Nephron (organoid): ENCODE results near the gene CDC16.
"Not testable (repeated sequence)": the region's sequence is repeated elsewhere in the genome, so short reads cannot be mapped to it uniquely, and the experiment has no call there.

Experiments
- H3K27ac Mint-ChIP-seq, 3 experiments: 2 replicates each; pipeline ENCODE4 v1.8.0; 2020; ENCODE audit warnings: mixed read lengths in 3 of 3, mild to moderate bottlenecking in 2 of 3, moderate library complexity in 1 of 3
- H3K27me3 Mint-ChIP-seq: 2 replicates; pipeline ENCODE4 v1.8.0; 2021; ENCODE audit warnings: low read depth, mild to moderate bottlenecking, moderate library complexity, mixed read lengths
- H3K36me3 Mint-ChIP-seq: 2 replicates; pipeline ENCODE4 v1.8.0; 2020; ENCODE audit warnings: low read depth, mixed read lengths
- H3K4me1 Mint-ChIP-seq: 2 replicates; pipeline ENCODE4 v1.8.0; 2020; ENCODE audit warnings: mixed read lengths
- H3K4me3 Mint-ChIP-seq, 3 experiments: 2 replicates each; pipeline ENCODE4 v1.8.0; 2020; ENCODE audit warnings: mild to moderate bottlenecking in 3 of 3, mixed read lengths in 3 of 3, moderate library complexity in 2 of 3
- H3K9me3 Mint-ChIP-seq: 2 replicates; pipeline ENCODE4 v1.8.0; 2020; ENCODE audit warnings: mixed read lengths
- CTCF ChIP-seq, 3 experiments: fragments of 200-600 bp; sonication (generic); IDR thresholded peaks; one replicate each; pipeline ENCODE4 v1.5.0; 2021; ENCODE audit warnings: antibody characterized with exemption in 3 of 3; ENCODE audit not compliant: unreplicated experiment in 3 of 3

CDC16 gene

GRCh38 chr13:114237415-114238112, 2.9 kb downstream of the CDC16 start:
- peaks cover 4% of the 10 kb centered on the region for H3K27me3 Mint-ChIP-seq
- H3K4me1 Mint-ChIP-seq: peaks cover 20% of the 10 kb centered on the region
- H3K4me3 Mint-ChIP-seq: peak overlapping the region; percentile 64 to 74 (median 71)
- peak overlapping the region in 1 of 3 experiments; percentile 29 for H3K27ac Mint-ChIP-seq
- TF ChIP-seq CTCF (IDR thresholded peaks at IDR 0.05; ENCODE audit: unreplicated experiment in 3 of 3): no peak
- H3K36me3 Mint-ChIP-seq: peaks cover 38% of the 10 kb centered on the region
- no peaks in the 10 kb centered on the region for H3K9me3 Mint-ChIP-seq

DNA sequence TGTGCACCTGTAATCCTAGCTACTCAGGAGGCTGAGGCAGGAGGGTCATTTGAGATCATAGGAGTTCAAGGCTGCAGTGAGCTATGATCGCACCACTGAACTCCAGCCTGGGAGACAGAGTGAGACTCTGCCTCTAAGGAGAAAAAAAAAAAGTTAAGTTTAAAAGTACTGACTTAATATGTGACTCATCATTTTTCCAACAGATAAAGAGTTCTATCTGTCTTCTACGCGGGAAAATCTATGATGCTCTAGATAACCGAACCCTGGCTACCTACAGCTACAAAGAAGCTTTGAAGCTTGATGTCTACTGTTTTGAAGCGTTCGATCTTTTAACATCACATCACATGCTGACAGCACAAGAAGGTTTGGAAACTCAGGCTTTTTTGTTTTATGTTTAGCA, 7.2 kb downstream of the CDC16 start:
- H3K4me1 Mint-ChIP-seq: peaks cover 6% of the 10 kb centered on the region
- no peaks in the 10 kb centered on the region for H3K9me3 Mint-ChIP-seq
- H3K27ac Mint-ChIP-seq: no peak overlapping the region
- H3K4me3 Mint-ChIP-seq: no peak overlapping the region
- TF ChIP-seq CTCF (IDR thresholded peaks at IDR 0.05; ENCODE audit: unreplicated experiment in 3 of 3): no peak
- H3K27me3 Mint-ChIP-seq: no peaks in the 10 kb centered on the region
- H3K36me3 Mint-ChIP-seq: peaks cover 78% of the 10 kb centered on the region

- H3K4me1 Mint-ChIP-seq: no peaks in the 10 kb centered on the region
- peaks cover 84% of the 10 kb centered on the region for H3K36me3 Mint-ChIP-seq
- no peak overlapping the region for H3K4me3 Mint-ChIP-seq
- H3K27ac Mint-ChIP-seq: no peak overlapping the region
- H3K9me3 Mint-ChIP-seq: no peaks in the 10 kb centered on the region
- TF ChIP-seq CTCF (IDR thresholded peaks at IDR 0.05; ENCODE audit: unreplicated experiment in 3 of 3): no peak
- H3K27me3 Mint-ChIP-seq: no peaks in the 10 kb centered on the region
Measured at GRCh38 chr13:114243971-114244370, 9.3 kb downstream of the CDC16 start.

GRCh38 chr13:114244637-114245036, 9.9 kb downstream of the CDC16 start:
- Mint-ChIP-seq H3K27me3 (no peaks in the 10 kb centered on the region), H3K4me1 (no peaks in the 10 kb centered on the region), H3K4me3 (no peak overlapping the region), H3K9me3 (no peaks in the 10 kb centered on the region), H3K27ac (no peak overlapping the region), H3K36me3 (peaks cover 80% of the 10 kb centered on the region)
- TF ChIP-seq CTCF (IDR thresholded peaks at IDR 0.05; ENCODE audit: unreplicated experiment in 3 of 3): no peak

DNA sequence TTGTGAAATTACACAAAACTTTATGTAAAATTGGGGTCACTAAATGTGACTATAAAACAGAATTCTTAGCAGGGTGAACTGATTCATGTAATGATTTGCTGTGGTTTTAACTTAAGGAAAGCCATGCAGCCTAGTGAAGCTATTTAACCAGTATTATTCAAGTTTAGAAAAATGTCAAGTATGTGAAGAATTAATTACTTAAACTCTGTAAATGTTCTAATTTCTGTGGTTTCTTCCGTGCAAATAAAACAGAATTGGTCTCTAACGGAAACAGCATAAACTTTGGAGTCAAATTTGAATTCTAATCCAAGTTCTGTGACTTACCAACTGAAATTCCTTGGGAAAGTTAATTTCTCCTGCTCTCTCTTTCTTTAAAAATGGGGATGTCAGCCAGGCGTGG, 13.3 kb downstream of the CDC16 start:
- H3K4me3 Mint-ChIP-seq: no peak overlapping the region
- no peaks in the 10 kb centered on the region for H3K27me3 Mint-ChIP-seq
- no peak overlapping the region for H3K27ac Mint-ChIP-seq
- H3K9me3 Mint-ChIP-seq: no peaks in the 10 kb centered on the region
- H3K36me3 Mint-ChIP-seq: peaks cover 81% of the 10 kb centered on the region
- TF ChIP-seq CTCF (IDR thresholded peaks at IDR 0.05; ENCODE audit: unreplicated experiment in 3 of 3): no peak
- H3K4me1 Mint-ChIP-seq: no peaks in the 10 kb centered on the region

DNA sequence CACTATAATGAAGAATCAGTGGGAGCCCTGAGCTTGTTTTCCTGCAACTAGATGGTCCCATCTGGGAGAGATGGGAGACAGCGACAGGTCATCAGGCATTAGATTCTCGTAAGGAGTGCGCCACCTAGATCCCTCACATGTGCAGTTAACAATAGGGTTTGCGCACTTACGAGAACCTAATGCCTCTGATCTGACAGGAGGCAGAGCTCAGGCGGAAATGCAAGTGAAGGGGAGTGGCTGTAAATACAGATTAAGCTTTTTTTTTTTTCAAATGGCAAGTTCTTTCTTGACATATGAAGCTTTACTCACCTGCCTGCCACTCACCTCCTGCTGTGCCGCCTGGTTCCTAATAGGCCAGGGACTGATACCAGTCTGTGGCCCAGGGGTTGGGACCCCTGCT, 14.4 kb downstream of the CDC16 start:
- H3K4me3 Mint-ChIP-seq: no peak overlapping the region
- H3K36me3 Mint-ChIP-seq: peaks cover 80% of the 10 kb centered on the region
- no peak overlapping the region for H3K27ac Mint-ChIP-seq
- no peak for TF ChIP-seq CTCF (IDR thresholded peaks at IDR 0.05; ENCODE audit: unreplicated experiment in 3 of 3)
- H3K27me3 Mint-ChIP-seq: no peaks in the 10 kb centered on the region
- no peaks in the 10 kb centered on the region for H3K4me1 Mint-ChIP-seq
- no peaks in the 10 kb centered on the region for H3K9me3 Mint-ChIP-seq

DNA sequence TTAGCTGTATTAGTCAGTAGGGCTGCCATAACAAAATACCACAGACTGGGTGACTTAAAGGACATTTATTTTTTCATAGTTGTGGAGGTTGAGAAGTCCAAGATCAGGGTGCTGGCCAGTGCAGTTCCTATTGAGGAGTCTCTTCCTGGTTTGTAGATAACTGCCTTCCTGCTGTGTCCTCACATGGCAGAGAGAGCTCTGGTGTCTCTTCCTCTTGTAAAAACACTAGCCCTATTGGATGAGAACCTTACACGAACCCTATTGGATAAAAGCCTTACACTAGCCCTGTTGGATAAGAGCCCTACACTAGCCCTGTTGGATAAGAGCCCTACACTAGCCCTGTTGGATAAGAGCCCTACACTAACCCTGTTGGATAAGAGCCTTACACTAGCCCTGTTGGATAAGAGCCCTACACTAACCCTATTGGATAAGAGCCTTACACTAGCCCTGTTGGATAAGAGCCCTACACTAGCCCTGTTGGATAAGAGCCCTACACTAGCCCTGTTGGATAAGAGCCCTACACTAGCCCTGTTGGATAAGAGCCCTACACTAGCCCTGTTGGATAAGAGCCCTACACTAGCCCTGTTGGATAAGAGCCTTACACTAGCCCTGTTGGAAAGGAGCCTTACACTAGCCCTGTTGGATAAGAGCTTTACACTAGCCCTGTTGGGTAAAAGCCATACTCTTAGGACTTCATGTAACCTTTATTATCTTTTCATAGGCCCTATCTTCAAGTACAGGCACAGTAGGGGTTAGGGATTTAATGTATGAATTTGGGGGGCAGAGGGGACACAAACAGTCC, 17.1 kb downstream of the CDC16 start:
- H3K4me3 Mint-ChIP-seq, H3K4me1 Mint-ChIP-seq, H3K27me3 Mint-ChIP-seq, H3K9me3 Mint-ChIP-seq, H3K27ac Mint-ChIP-seq: not testable (repeated sequence)
- H3K36me3 Mint-ChIP-seq: peaks cover 78% of the 10 kb centered on the region
